AG04449 (cell line): ENCODE measurements around the gene USP47.

Source experiments
- CTCF ChIA-PET: fragments of 350-600 bp; formaldehyde crosslinking; extraction: SDS; loops from one replicate; lab custom pipeline; 2021; ENCODE audit warnings: antibody characterized with exemption; lab: Yijun Ruan, JAX
- POLR2A ChIA-PET: fragments of 400-600, 350-600 bp; formaldehyde crosslinking; extraction: SDS; loops from one replicate; lab custom pipeline; 2020; ENCODE audit warnings: antibody characterized with exemption, inconsistent platforms; lab: Yijun Ruan, JAX
- DNase-seq: peaks from one replicate; pipeline ENCODE4 v3.0.0-alpha.2; 2010; ENCODE audit warnings: low read depth, low spot score
- H3K4me3 ChIP-seq: 2 replicates; pipeline ENCODE4 v1.5.1; 2011; ENCODE audit warnings: low read depth, mild to moderate bottlenecking, control low read depth, low read length
- TF ChIP-seq, protein P1 (sequence below): IDR thresholded peaks from one replicate; pipeline ENCODE4 v1.5.1; 2011; ENCODE audit warnings: mild to moderate bottlenecking, moderate library complexity, low read length, control low read depth, inconsistent platforms; ENCODE audit not compliant: insufficient read depth; ENCODE audit errors: missing control alignments

USP47 gene

DNA sequence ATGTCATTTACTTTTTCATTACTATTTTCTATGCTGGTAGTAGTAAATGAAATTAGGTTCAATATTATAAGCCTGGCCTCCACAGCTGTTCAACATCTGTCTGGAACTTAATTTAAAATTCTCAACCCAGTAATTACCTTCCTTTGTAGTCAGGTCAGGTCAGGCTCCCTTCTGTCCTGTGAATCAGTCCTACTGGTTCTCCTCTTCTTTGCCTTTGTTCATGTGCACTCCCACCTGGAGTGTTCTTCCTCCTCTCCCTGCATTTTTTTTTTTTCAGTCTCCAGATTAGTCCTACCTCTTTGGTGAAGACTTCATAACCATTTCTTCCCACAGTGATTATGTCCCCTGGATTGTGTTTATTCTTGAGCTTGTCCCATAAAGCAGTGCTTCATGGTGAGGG lies 98.8 kb downstream of the USP47 start:
- TF ChIP-seq, protein P1, sequence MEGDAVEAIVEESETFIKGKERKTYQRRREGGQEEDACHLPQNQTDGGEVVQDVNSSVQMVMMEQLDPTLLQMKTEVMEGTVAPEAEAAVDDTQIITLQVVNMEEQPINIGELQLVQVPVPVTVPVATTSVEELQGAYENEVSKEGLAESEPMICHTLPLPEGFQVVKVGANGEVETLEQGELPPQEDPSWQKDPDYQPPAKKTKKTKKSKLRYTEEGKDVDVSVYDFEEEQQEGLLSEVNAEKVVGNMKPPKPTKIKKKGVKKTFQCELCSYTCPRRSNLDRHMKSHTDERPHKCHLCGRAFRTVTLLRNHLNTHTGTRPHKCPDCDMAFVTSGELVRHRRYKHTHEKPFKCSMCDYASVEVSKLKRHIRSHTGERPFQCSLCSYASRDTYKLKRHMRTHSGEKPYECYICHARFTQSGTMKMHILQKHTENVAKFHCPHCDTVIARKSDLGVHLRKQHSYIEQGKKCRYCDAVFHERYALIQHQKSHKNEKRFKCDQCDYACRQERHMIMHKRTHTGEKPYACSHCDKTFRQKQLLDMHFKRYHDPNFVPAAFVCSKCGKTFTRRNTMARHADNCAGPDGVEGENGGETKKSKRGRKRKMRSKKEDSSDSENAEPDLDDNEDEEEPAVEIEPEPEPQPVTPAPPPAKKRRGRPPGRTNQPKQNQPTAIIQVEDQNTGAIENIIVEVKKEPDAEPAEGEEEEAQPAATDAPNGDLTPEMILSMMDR, result no peak
- DNase-seq, result no peak
- CTCF ChIA-PET, result interaction anchor here (1.0 to 2.0 kb wide), 4 partner anchors 9 to 341 kb away, joined by 3 to 8 read pairs (median 3); no protein-coding TSS in a partner anchor
- POLR2A ChIA-PET, result no interaction called here
- H3K4me3 ChIP-seq, result no peak overlapping the region

GRCh38 chr11:11942668-11943067 lies 100.9 kb downstream of the USP47 start:
- DNase-seq, result no peak
- CTCF ChIA-PET, result interaction anchor here (1.3 to 6.0 kb wide), 3 partner anchors 11 to 64 kb away, joined by 3 to 42 read pairs (median 7); no protein-coding TSS in a partner anchor
- H3K4me3 ChIP-seq, result no peak overlapping the region
- POLR2A ChIA-PET, result no interaction called here
- TF ChIP-seq, protein P1, result no peak

DNA sequence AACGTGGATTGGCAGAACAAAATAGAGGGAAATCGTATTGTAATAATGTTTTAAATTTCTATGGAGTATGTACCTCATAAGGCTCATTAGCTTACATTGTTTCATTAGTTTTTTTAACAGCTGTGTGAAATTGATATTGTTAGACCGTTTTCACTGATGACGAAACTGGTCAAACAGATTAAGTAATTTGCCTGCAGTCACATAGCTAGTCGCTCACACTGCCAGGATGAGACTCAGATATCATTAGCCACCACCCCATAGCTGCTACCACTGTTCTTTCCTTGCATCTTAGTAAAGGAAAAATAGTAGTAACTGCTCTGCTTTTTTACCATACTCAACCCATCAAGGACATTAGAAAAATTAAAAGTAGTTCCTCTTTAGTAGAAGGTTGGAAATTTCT lies 102.7 kb downstream of the USP47 start:
- H3K4me3 ChIP-seq, result no peak overlapping the region
- ChIA-PET CTCF (interaction anchor here (0.8 to 6.0 kb wide), 5 partner anchors 12 to 145 kb away, joined by 3 to 42 read pairs (median 7); no protein-coding TSS in a partner anchor), POLR2A (interaction anchor here (0.8 kb wide), 1 partner anchor 46 kb away, joined by 4 read pairs; no protein-coding TSS in a partner anchor)
- no peak for DNase-seq
- TF ChIP-seq, protein P1, result no peak

DNA sequence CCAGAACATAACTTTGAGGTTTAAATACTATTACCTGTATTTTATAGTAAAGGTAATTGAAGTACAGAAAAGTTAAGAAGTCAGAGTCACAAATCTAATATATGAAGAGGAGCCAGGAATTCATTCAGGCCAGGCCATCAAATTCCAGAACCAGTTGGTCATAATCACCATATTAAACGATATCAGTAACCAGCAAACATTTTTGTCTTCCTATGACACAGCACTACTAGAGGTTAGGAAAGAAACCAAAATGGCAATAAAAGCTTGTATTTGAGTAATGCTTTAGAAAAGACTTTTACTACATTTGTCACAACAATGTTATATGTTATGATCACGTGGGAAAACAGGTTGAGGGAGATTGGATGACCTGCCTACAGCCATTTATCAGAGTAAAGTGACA lies 104.4 kb downstream of the USP47 start:
- TF ChIP-seq, protein P1, result no peak
- CTCF ChIA-PET, result interaction anchor here (0.7 to 6.0 kb wide), 9 partner anchors 8 to 336 kb away, joined by 3 to 42 read pairs (median 4); no protein-coding TSS in a partner anchor
- H3K4me3 ChIP-seq, result no peak overlapping the region

GRCh38 chr11:11946878-11947277 lies 105.1 kb downstream of the USP47 start:
- TF ChIP-seq, protein P1, result no peak
- ChIA-PET POLR2A (no interaction called here), CTCF (interaction anchor here (1.0 to 6.0 kb wide), 9 partner anchors 8 to 149 kb away, joined by 3 to 42 read pairs (median 4); no protein-coding TSS in a partner anchor)
- H3K4me3 ChIP-seq, result no peak overlapping the region
- no peak for DNase-seq

More for the DNA sequence above, 104.4 kb downstream of the USP47 start:
- DNase-seq, result peak; percentile 34
- POLR2A ChIA-PET, result no interaction called here

GRCh38 chr11:11947825-11948224 lies 106.1 kb downstream of the USP47 start:
- CTCF ChIA-PET, result interaction anchor here (0.8 to 6.0 kb wide), 5 partner anchors 10 to 41 kb away, joined by 3 to 42 read pairs (median 24); no protein-coding TSS in a partner anchor
- TF ChIP-seq, protein P1, result no peak
- no peak for DNase-seq
- POLR2A ChIA-PET, result no interaction called here
- no peak overlapping the region for H3K4me3 ChIP-seq
